Astrocyte (in vitro differentiated cells and primary cell): ENCODE results near the gene SPG11.

ENCODE experiments used
- CTCF ChIP-seq: IDR thresholded peaks from 2 replicates; pipeline ENCODE4 v1.5.1; 2011; ENCODE audit warnings: low read depth, mild to moderate bottlenecking, inconsistent platforms, low read length, moderate library complexity; ENCODE audit not compliant: insufficient read depth
- EZH2 ChIP-seq: IDR thresholded peaks from 2 replicates; pipeline ENCODE4 v1.6.1; 2012; ENCODE audit warnings: mild to moderate bottlenecking, low read length, inconsistent platforms; ENCODE audit not compliant: insufficient read depth

- TF ChIP-seq CTCF (no peak), EZH2 (no peak)
Measured at GRCh38 chr15:44542596-44542995, 120.9 kb downstream of the SPG11 start.
